K562 (cell line): ENCODE measurements around the gene DKC1. TPM values are rescaled to one million over a fixed set of nuclear protein-coding genes. Genes with fewer than 3 reads are reported as not detected.
A peak's percentile ranks its signal among the peaks of the same experiment; 100 is the strongest.

Experiments used
- CCNT2 ChIP-seq: IDR thresholded peaks from 2 replicates; pipeline ENCODE4 v1.6.1; 2011; ENCODE audit warnings: borderline replicate concordance, low read depth, mild to moderate bottlenecking, moderate library complexity, mixed read lengths, low read length; ENCODE audit not compliant: insufficient read length; ENCODE audit errors: extremely low read depth
- CUX1 ChIP-seq: fragments of 200-800 bp; sonication (Bioruptor generic); IDR thresholded peaks from 2 replicates; pipeline ENCODE4 v1.6.1; 2016; ENCODE audit warnings: missing genetic modification characterization, missing compliant biosample characterization
- ELF1 ChIP-seq: fragments of 200-800 bp; sonication (Bioruptor generic); IDR thresholded peaks from 2 replicates; pipeline ENCODE4 v1.6.1; 2016; ENCODE audit warnings: missing genetic modification characterization, missing compliant biosample characterization
- HDAC8 ChIP-seq: fragments of 450-650 bp; IDR thresholded peaks from 2 replicates; pipeline ENCODE4 v1.6.1; 2016; ENCODE audit warnings: mild to moderate bottlenecking, missing genetic modification characterization, moderate library complexity, missing compliant biosample characterization
- HMGXB4 ChIP-seq: sonication (generic); formaldehyde crosslinking; IDR thresholded peaks from 2 replicates; pipeline ENCODE4 v1.8.1; 2023; ENCODE audit warnings: mild to moderate bottlenecking, missing genetic modification reagents
- PBX2 ChIP-seq, 2 experiments: IDR thresholded peaks in 1 of 2; conservative IDR thresholded peaks in 1 of 2; 2 replicates each; pipeline ENCODE4 v1.6.1; 2016; ENCODE audit warnings: low read depth in 2 of 2, mild to moderate bottlenecking in 1 of 2, missing compliant biosample characterization in 1 of 2, missing genetic modification characterization in 1 of 2, moderate library complexity in 1 of 2
- PHF20 ChIP-seq: fragments of 450-650 bp; IDR thresholded peaks from 2 replicates; pipeline ENCODE4 v1.6.1; 2018; ENCODE audit not compliant: partially characterized antibody
- ZBTB26 ChIP-seq: fragments of 450-650 bp; formaldehyde crosslinking; IDR thresholded peaks from 2 replicates; pipeline ENCODE4 v1.4.0; 2022; ENCODE audit warnings: missing genetic modification characterization
- ZC3H4 ChIP-seq: sonication (generic); formaldehyde crosslinking; IDR thresholded peaks from 2 replicates; pipeline ENCODE4 v1.9.0; 2021; ENCODE audit warnings: missing genetic modification reagents, borderline replicate concordance
- ZNF57 ChIP-seq: fragments of 450-650 bp; formaldehyde crosslinking; IDR thresholded peaks from 2 replicates; pipeline ENCODE4 v1.4.0; 2020; ENCODE audit warnings: mild to moderate bottlenecking, moderate library complexity
- polyA plus RNA-seq, 8 experiments: library from polyadenylated mRNA; depleted of rRNA in 4 of 8; stranded (reverse) in 5 of 8; unstranded in 3 of 8; fragments of >200 nt; fragmentation: Nextera tagmentation in 2 of 8; fragmentation: Illumina TruSeq in 1 of 8; extraction: Ambion mirVana in 2 of 8; extraction: Trizol in 1 of 8; gene quantifications; 2 replicates each; pipeline versions ENCODE4 v1.2.1 to v1.2.3, GENCODE V29; 2011 to 2014; ENCODE audit warnings: inconsistent platforms in 1 of 8, missing spikeins in 1 of 8
- total RNA-seq, 7 experiments: library from RNA; depleted of rRNA in 6 of 7; stranded (reverse); fragments of >200 nt in 6 of 7; fragmentation: Illumina TruSeq in 2 of 7; extraction: Trizol in 2 of 7; gene quantifications; 2 replicates each; pipeline versions ENCODE4 v1.2.1 to v1.2.3, GENCODE V29; 2011 to 2021; ENCODE audit warnings: low replicate concordance in 1 of 7
- TF ChIP-seq, protein P1 (sequence below): sonication (generic); formaldehyde crosslinking; IDR thresholded peaks from 2 replicates; pipeline ENCODE4 v1.4.0; 2020; ENCODE audit warnings: mild to moderate bottlenecking, missing genetic modification reagents

The DKC1 gene
- total and polyA plus RNA-seq, 9 of the 15 experiments (the other 6 are each of a cell fraction or from before 2014, with no cell fraction given): 205 to 313 (median 219) TPM

- no peak for TF ChIP-seq ZBTB26
- no peak for TF ChIP-seq CUX1 (CRISPR knock-in tag)
- no peak for TF ChIP-seq HDAC8 (tag)
- TF ChIP-seq PBX2 (CRISPR knock-in tag; IDR thresholded peaks at IDR 0.05; ENCODE audit: low read depth): no peak
- peak; percentile 37; the same call in 1 of the 2 replicates for TF ChIP-seq PBX2 (tag; conservative IDR thresholded peaks at IDR 0.05; ENCODE audit: low read depth)
- no peak for TF ChIP-seq CCNT2
- no peak for TF ChIP-seq ELF1 (tag)
- no peak for TF ChIP-seq ZNF57
- TF ChIP-seq HMGXB4 (CRISPR knock-in tag): no peak
- TF ChIP-seq, protein P1, sequence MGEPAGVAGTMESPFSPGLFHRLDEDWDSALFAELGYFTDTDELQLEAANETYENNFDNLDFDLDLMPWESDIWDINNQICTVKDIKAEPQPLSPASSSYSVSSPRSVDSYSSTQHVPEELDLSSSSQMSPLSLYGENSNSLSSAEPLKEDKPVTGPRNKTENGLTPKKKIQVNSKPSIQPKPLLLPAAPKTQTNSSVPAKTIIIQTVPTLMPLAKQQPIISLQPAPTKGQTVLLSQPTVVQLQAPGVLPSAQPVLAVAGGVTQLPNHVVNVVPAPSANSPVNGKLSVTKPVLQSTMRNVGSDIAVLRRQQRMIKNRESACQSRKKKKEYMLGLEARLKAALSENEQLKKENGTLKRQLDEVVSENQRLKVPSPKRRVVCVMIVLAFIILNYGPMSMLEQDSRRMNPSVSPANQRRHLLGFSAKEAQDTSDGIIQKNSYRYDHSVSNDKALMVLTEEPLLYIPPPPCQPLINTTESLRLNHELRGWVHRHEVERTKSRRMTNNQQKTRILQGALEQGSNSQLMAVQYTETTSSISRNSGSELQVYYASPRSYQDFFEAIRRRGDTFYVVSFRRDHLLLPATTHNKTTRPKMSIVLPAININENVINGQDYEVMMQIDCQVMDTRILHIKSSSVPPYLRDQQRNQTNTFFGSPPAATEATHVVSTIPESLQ (CRISPR knock-in tag): no peak
- no peak for TF ChIP-seq ZC3H4 (CRISPR knock-in tag)
- TF ChIP-seq PHF20: no peak
These were observed 49.9 kb downstream of the DKC1 start (continued) for GRCh38 chrX:154812341-154813101.
